Progenitor cell of endocrine pancreas (in vitro differentiated cells): ENCODE measurements around the gene SRPK2. TPM values are rescaled to one million over a fixed set of nuclear protein-coding genes. Genes with fewer than 3 reads are reported as not detected.

ENCODE experiments used
- DNase-seq: peaks from one replicate; pipeline ENCODE4 v3.0.0; 2021; ENCODE audit warnings: low spot score; ENCODE audit not compliant: unreplicated experiment
- H3K27ac Mint-ChIP-seq: 2 replicates; pipeline ENCODE4 v1.8.0; 2021; ENCODE audit warnings: mild to moderate bottlenecking, moderate library complexity, mixed read lengths
- H3K27me3 Mint-ChIP-seq: 2 replicates; pipeline ENCODE4 v1.8.0; 2021; ENCODE audit warnings: mixed read lengths
- H3K36me3 Mint-ChIP-seq: 2 replicates; pipeline ENCODE4 v1.8.0; 2022; ENCODE audit warnings: mixed read lengths; ENCODE audit not compliant: insufficient read depth
- H3K4me1 Mint-ChIP-seq: 2 replicates; pipeline ENCODE4 v1.8.0; 2021; ENCODE audit warnings: low read depth, mixed read lengths
- H3K4me3 Mint-ChIP-seq: 2 replicates; pipeline ENCODE4 v1.8.0; 2021; ENCODE audit warnings: low read depth, mild to moderate bottlenecking, moderate library complexity, mixed read lengths
- H3K9me3 Mint-ChIP-seq: 2 replicates; pipeline ENCODE4 v1.8.0; 2021; ENCODE audit warnings: low read depth, mixed read lengths
- total RNA-seq: library from RNA; stranded (reverse); gene quantifications from 2 replicates; pipeline ENCODE4 v1.2.1, GENCODE V29; 2021
- TF ChIP-seq, protein P1 (sequence below): fragments of 200-600 bp; sonication (generic); IDR thresholded peaks from one replicate; pipeline ENCODE4 v1.5.0; 2021; ENCODE audit warnings: antibody characterized with exemption, mild to moderate bottlenecking; ENCODE audit not compliant: unreplicated experiment

Gene SRPK2
- total RNA-seq, 1 donor from 2014 or later, result 78.8 TPM

GRCh38 chr7:105130048-105130447 is 258.7 kb downstream of the SRPK2 start:
- Mint-ChIP-seq H3K9me3 (no peaks in the 10 kb centered on the region), H3K4me1 (peaks cover 2% of the 10 kb centered on the region), H3K4me3 (no peak overlapping the region), H3K27ac (no peak overlapping the region), H3K36me3 (peaks cover 15% of the 10 kb centered on the region), H3K27me3 (no peaks in the 10 kb centered on the region)
- no peak for DNase-seq
- TF ChIP-seq, protein P1, sequence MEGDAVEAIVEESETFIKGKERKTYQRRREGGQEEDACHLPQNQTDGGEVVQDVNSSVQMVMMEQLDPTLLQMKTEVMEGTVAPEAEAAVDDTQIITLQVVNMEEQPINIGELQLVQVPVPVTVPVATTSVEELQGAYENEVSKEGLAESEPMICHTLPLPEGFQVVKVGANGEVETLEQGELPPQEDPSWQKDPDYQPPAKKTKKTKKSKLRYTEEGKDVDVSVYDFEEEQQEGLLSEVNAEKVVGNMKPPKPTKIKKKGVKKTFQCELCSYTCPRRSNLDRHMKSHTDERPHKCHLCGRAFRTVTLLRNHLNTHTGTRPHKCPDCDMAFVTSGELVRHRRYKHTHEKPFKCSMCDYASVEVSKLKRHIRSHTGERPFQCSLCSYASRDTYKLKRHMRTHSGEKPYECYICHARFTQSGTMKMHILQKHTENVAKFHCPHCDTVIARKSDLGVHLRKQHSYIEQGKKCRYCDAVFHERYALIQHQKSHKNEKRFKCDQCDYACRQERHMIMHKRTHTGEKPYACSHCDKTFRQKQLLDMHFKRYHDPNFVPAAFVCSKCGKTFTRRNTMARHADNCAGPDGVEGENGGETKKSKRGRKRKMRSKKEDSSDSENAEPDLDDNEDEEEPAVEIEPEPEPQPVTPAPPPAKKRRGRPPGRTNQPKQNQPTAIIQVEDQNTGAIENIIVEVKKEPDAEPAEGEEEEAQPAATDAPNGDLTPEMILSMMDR, result no peak

GRCh38 chr7:105127179-105127578 is 261.5 kb downstream of the SRPK2 start:
- no peak for DNase-seq
- peak overlapping the region; percentile 50 for H3K27ac Mint-ChIP-seq
- H3K4me1 Mint-ChIP-seq, result peaks cover 2% of the 10 kb centered on the region

DNA sequence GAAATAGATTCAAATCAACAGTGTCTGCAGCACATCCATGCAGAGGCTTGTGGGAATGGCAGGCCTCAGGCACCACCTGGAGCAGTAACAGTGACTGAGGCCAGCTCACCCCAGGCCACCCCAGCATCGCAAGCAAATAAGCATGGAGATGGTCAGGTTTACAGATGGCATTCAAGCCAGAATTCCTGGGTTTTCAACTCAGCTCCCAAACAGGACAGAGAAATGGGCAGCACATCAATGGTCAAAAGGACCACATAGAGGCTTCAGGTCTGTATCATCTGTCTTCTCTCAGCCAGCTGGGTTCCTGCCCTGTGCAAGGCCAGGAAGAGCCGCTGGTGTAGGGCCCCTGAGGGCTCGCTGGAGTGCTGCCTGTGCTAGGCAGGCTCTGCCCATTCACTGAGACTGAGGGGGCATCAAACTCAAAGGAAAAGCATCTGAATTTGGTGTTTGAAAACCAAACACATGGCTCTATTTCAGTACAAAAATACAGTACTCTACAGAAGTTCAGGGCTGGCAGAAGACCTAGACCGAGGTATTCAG is 262.2 kb downstream of the SRPK2 start:
- Mint-ChIP-seq H3K27ac (no peak overlapping the region), H3K9me3 (no peaks in the 10 kb centered on the region), H3K4me3 (no peak overlapping the region), H3K27me3 (no peaks in the 10 kb centered on the region), H3K4me1 (peaks cover 2% of the 10 kb centered on the region), H3K36me3 (peaks cover 16% of the 10 kb centered on the region)
- TF ChIP-seq, protein P1, result no peak
- no peak for DNase-seq

More at GRCh38 chr7:105127179-105127578, 261.5 kb downstream of the SRPK2 start:
- Mint-ChIP-seq H3K27me3 (no peaks in the 10 kb centered on the region), H3K4me3 (no peak overlapping the region), H3K36me3 (peaks cover 16% of the 10 kb centered on the region), H3K9me3 (no peaks in the 10 kb centered on the region)
- TF ChIP-seq, protein P1, result no peak

DNA sequence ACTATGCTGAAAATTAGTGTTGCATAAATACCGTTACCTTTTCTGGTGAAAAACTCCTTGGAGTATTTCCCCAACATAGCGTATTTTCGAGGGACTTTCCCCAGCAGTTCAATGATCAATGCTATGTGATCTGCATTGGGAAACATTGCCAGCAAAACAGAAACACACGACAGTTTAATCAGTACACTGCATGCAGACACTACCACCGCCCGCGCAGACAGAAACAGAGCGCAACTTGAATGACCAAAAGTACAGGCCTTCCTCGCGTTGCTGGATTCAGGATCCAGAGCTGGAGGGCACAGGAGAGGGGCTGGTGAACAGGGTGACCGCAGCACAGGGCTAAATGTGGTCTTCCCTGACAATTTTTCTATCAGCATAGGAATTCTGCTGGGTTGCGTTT is 263.0 kb downstream of the SRPK2 start:
- Mint-ChIP-seq H3K4me3 (no peak overlapping the region), H3K27me3 (no peaks in the 10 kb centered on the region), H3K4me1 (peaks cover 2% of the 10 kb centered on the region), H3K9me3 (no peaks in the 10 kb centered on the region), H3K36me3 (peaks cover 16% of the 10 kb centered on the region), H3K27ac (no peak overlapping the region)
- TF ChIP-seq, protein P1, result no peak
- no peak for DNase-seq

DNA sequence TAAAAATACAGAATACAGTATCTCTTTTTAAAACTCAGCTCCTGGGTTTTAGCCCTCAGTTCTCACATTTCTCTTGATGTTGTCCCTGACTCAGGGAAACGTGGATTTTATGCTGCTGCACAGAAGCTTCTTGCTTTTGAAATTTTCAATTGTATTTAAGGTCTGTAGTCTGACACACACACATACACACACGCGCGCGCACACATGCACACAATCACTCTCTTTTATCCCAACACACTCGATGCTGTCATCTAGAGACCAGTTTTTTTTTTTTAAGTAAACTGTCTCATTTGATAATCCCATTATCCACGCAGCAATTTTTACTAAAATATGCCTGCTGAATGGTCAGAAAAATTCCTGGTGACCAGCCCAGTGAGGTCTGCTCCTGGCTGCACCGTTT is 266.1 kb downstream of the SRPK2 start:
- DNase-seq, result no peak
- Mint-ChIP-seq H3K9me3 (no peaks in the 10 kb centered on the region), H3K27me3 (no peaks in the 10 kb centered on the region), H3K4me3 (no peak overlapping the region), H3K36me3 (peaks cover 14% of the 10 kb centered on the region), H3K27ac (no peak overlapping the region), H3K4me1 (peaks cover 11% of the 10 kb centered on the region)
- TF ChIP-seq, protein P1, result no peak
